Measurements from ENCODE around the gene CCSER1.

GRCh38 chr4:91015861-91016260 lies 888.7 kb downstream of the CCSER1 start:
- TF ChIP-seq CTCF (IDR thresholded peaks at IDR 0.05) (no peak), EP300 (IDR thresholded peaks at IDR 0.05) (no peak)
